IMR-90 (cell line): ENCODE data around the gene EFEMP1. TPM values are rescaled to one million over a fixed set of nuclear protein-coding genes. Genes with fewer than 3 reads are reported as not detected.
A peak's percentile ranks its signal among the peaks of the same experiment; 100 is the strongest.

ENCODE experiments used
- ATAC-seq: fragments of 200-7000 bp; cut with Tn5 transposase; 2 replicates; pipeline ENCODE4 v1.9.1; 2020; ENCODE audit warnings: low read depth, mild to moderate bottlenecking, moderate library complexity
- BruUV-seq: library from RNA; stranded (reverse); fragments of 400-500 nt; replicated peaks from 2 replicates; lab custom pipeline; 2021; lab: Mats Ljungman, UMichigan
- CTCF ChIA-PET: fragments of 300-600 bp; formaldehyde crosslinking; extraction: SDS; loops from one replicate; lab custom pipeline; 2021; ENCODE audit warnings: antibody characterized with exemption; lab: Yijun Ruan, JAX
- POLR2A ChIA-PET: fragments of 300-600 bp; sonication (Branson Sonifier 250); formaldehyde crosslinking; loops from one replicate; lab custom pipeline; 2022; ENCODE audit warnings: antibody characterized with exemption; ENCODE audit not compliant: unreplicated experiment; lab: Charles Lee
- DNase-seq: peaks from one replicate; pipeline ENCODE4 v3.0.0; 2013
- H2AFZ ChIP-seq: replicated peaks from 2 replicates; pipeline ENCODE3; 2013; ENCODE audit warnings: low read length, mild to moderate bottlenecking; ENCODE audit not compliant: poor library complexity
- H2AK5ac ChIP-seq: 2 replicates; pipeline ENCODE4 v1.6.1; 2013; ENCODE audit warnings: low read depth, low read length, inconsistent platforms
- H2AK9ac ChIP-seq: replicated peaks from 2 replicates; pipeline ENCODE3; 2013; ENCODE audit warnings: mild to moderate bottlenecking, low read depth, low read length, moderate library complexity; ENCODE audit not compliant: poor library complexity
- H2BK120ac ChIP-seq: 2 replicates; pipeline ENCODE4 v1.6.1; 2013; ENCODE audit warnings: low read depth, low read length, inconsistent platforms
- H2BK15ac ChIP-seq: 3 replicates; pipeline ENCODE4 v1.6.1; 2013; ENCODE audit warnings: low read depth, low read length, inconsistent platforms
- H2BK20ac ChIP-seq: 2 replicates; pipeline ENCODE4 v1.6.1; 2013; ENCODE audit warnings: low read depth, mild to moderate bottlenecking, inconsistent platforms, low read length, moderate library complexity
- H2BK5ac ChIP-seq: 2 replicates; pipeline ENCODE4 v1.6.1; 2013; ENCODE audit warnings: mild to moderate bottlenecking, low read depth, low read length, inconsistent platforms; ENCODE audit not compliant: poor library complexity, severe bottlenecking
- H3K14ac ChIP-seq: replicated peaks from 2 replicates; pipeline ENCODE4 v1.6.1; 2013; ENCODE audit warnings: low read depth, low read length, inconsistent platforms
- H3K18ac ChIP-seq: 2 replicates; pipeline ENCODE4 v1.6.1; 2013; ENCODE audit warnings: low read depth, low read length, control low read depth
- H3K23ac ChIP-seq: 2 replicates; pipeline ENCODE4 v1.6.1; 2013; ENCODE audit warnings: low read depth, low read length, inconsistent platforms
- H3K27ac ChIP-seq: 2 replicates; pipeline ENCODE4 v1.5.1; 2013; ENCODE audit warnings: mild to moderate bottlenecking, control low read depth, low read length; ENCODE audit not compliant: insufficient read depth
- H3K27me3 ChIP-seq: 2 replicates; pipeline ENCODE4 v1.6.1; 2013; ENCODE audit warnings: low read length; ENCODE audit not compliant: control insufficient read depth, insufficient read depth
- H3K36me3 ChIP-seq: 2 replicates; pipeline ENCODE4 v1.6.1; 2013; ENCODE audit warnings: low read length, mixed read lengths; ENCODE audit not compliant: control insufficient read depth, insufficient read depth
- H3K4ac ChIP-seq: 2 replicates; pipeline ENCODE4 v1.6.1; 2013; ENCODE audit warnings: low read depth, low read length, inconsistent platforms
- H3K4me1 ChIP-seq: 2 replicates; pipeline ENCODE4 v1.6.1; 2013; ENCODE audit warnings: low read length, mixed read lengths; ENCODE audit not compliant: control insufficient read depth, insufficient read depth
- H3K4me2 ChIP-seq: 2 replicates; pipeline ENCODE4 v1.6.1; 2013; ENCODE audit warnings: low read depth, mild to moderate bottlenecking, control low read depth, low read length, moderate library complexity
- H3K4me3 ChIP-seq: 2 replicates; pipeline ENCODE4 v1.5.1; 2013; ENCODE audit warnings: low read depth, mild to moderate bottlenecking, control low read depth, low read length, moderate library complexity; ENCODE audit not compliant: insufficient read depth
- H3K56ac ChIP-seq: 2 replicates; pipeline ENCODE4 v1.6.1; 2013; ENCODE audit warnings: low read length, inconsistent platforms; ENCODE audit not compliant: insufficient read depth; ENCODE audit errors: extremely low read depth
- H3K79me1 ChIP-seq, 2 experiments: 2 replicates each; pipeline ENCODE4 v1.6.1; 2013; ENCODE audit warnings: low read length in 2 of 2, inconsistent platforms in 1 of 2, low read depth in 1 of 2
- H3K9ac ChIP-seq: 2 replicates; pipeline ENCODE4 v1.6.1; 2013; ENCODE audit warnings: low read depth, low read length, control low read depth
- H3K9me1 ChIP-seq: 2 replicates; pipeline ENCODE4 v1.6.1; 2013; ENCODE audit warnings: low read length, inconsistent platforms; ENCODE audit not compliant: insufficient read depth
- H3K9me3 ChIP-seq: 2 replicates; pipeline ENCODE4 v1.6.1; 2013; ENCODE audit warnings: low read length; ENCODE audit not compliant: control insufficient read depth, insufficient read depth
- H4K20me1 ChIP-seq: 2 replicates; pipeline ENCODE4 v1.6.1; 2013; ENCODE audit warnings: low read length, inconsistent platforms; ENCODE audit not compliant: insufficient read depth
- H4K5ac ChIP-seq: 2 replicates; pipeline ENCODE4 v1.6.1; 2013; ENCODE audit warnings: mild to moderate bottlenecking, low read depth, low read length, control low read depth
- H4K8ac ChIP-seq, 2 experiments: 2 replicates each; pipeline ENCODE4 v1.6.1; 2013; ENCODE audit warnings: low read depth in 2 of 2, low read length in 2 of 2, control low read depth in 1 of 2, inconsistent platforms in 1 of 2
- H4K91ac ChIP-seq: 2 replicates; pipeline ENCODE4 v1.6.1; 2013; ENCODE audit warnings: low read depth, low read length, inconsistent platforms; ENCODE audit not compliant: insufficient read depth
- FOS ChIP-seq: fragments of 150-350 bp; IDR thresholded peaks from 2 replicates; pipeline ENCODE4 v1.6.1; 2016; ENCODE audit warnings: low read depth, low read length
- MAFK ChIP-seq: IDR thresholded peaks from 2 replicates; pipeline ENCODE4 v1.6.1; 2012; ENCODE audit warnings: low read depth, low read length, improper control_type of control experiment
- POLR2A ChIP-seq: IDR thresholded peaks from 2 replicates; pipeline ENCODE4 v1.6.1; 2012; ENCODE audit warnings: mild to moderate bottlenecking, low read depth, low read length
- WGBS, 2 experiments: methylation state at CpG; one replicate each; pipeline versions ENCODE4 v1.1.5 to v1.1.7; 2013; ENCODE audit warnings: missing lambda C conversion rate in 2 of 2; ENCODE audit not compliant: insufficient read length in 1 of 2; ENCODE audit errors: extremely low coverage in 2 of 2; 5-methylcytosine and 5-hydroxymethylcytosine counted together
- dilution Hi-C: fragments of 300-500 bp; cut with HindIII; formaldehyde crosslinking; loops from one replicate; pipeline ENCODE4 v1.14.3; 2018; ENCODE audit warnings: low sequenced_read_pairs; ENCODE audit not compliant: unreplicated experiment
- in situ Hi-C: fragments of 300-500 bp; cut with MboI; formaldehyde crosslinking; loops from 3 replicates; pipeline ENCODE4 v1.14.3; 2019; ENCODE audit warnings: low sequenced_read_pairs, inconsistent platforms, mixed read lengths
- intact Hi-C: fragments of 100-400 bp; cut with micrococcal nuclease; formaldehyde crosslinking; loops from 2 replicates; pipeline ENCODE4 v1.10.0; 2022
- polyA plus RNA-seq, 3 experiments: library from polyadenylated mRNA; depleted of rRNA; stranded (reverse); fragments of >200 nt; gene quantifications; 2 replicates each; pipeline ENCODE4 v1.2.3, GENCODE V29; 2012; ENCODE audit warnings: low replicate concordance in 1 of 3
- total RNA-seq: library from RNA; depleted of rRNA; stranded (reverse); fragments of >200 nt; gene quantifications from 2 replicates; pipeline ENCODE4 v1.2.3, GENCODE V29; 2012

EFEMP1 gene
- total and polyA plus RNA-seq, 2 of the 4 experiments (the other 2 are of a cell fraction) = 214 to 219 TPM

DNA sequence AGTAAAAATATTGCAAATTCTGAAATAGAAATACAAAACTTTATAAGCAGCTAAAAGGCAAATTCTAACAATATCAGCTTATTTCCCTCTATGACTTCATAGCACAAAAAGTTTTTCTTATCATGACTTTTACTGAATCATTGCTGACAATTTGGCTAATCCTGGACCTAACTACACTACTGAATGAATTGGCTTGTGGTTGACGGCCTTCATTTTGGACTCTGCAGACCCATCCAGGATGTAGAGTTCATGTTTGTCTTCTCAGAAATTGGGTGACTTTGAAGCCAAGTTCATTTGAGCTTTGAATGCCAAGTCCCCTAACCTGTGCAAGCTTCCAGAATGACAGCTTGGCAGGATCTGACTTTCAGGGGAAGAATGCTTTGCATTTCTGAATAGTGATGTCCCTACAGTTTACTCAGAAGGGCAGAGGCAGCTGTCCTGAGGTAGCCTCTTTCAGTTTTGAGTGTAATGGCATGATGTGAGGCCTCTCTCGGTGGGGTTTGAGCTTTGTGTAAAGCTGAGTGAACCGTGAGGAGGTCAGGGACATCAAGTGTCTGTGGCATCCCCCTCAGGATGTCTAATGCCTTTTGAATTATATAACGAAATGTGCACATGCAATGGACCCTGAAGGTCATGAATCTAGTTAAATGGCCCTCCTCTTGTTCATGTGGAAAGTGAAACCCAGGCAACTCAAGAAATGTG is 48.0 kb downstream of the EFEMP1 start:
- Histone ChIP-seq H2AFZ (peak overlapping the region; percentile 76), H3K36me3 (peaks cover 32% of the 10 kb centered on the region), H2AK5ac (peak overlapping the region; percentile 75), H3K79me1 (peaks cover 0 to 12% of the 10 kb centered on the region in 2 experiments; a peak in 3 of 4 replicates), H3K27me3 (no peaks in the 10 kb centered on the region), H3K56ac (peak overlapping the region; percentile 35; the same call in 1 of the 2 replicates), H3K9me3 (no peaks in the 10 kb centered on the region), H4K5ac (peak overlapping the region; percentile 33; the same call in 1 of the 2 replicates), H3K23ac (peak overlapping the region; percentile 41), H3K4me2 (peak overlapping the region; percentile 40; the same call in 1 of the 2 replicates), H3K4me1 (peaks cover 15% of the 10 kb centered on the region), H3K4ac (peak overlapping the region; percentile 83), H4K8ac (peak overlapping the region; percentile 51 to 76; a peak in 3 of 4 replicates), H3K18ac (peak overlapping the region; percentile 72; the same call in 1 of the 2 replicates), H2BK5ac (peak overlapping the region; percentile 83), H2BK20ac (peak overlapping the region; percentile 81), H3K27ac (peak overlapping the region; percentile 62), H3K4me3 (no peak overlapping the region), H4K91ac (peak overlapping the region; percentile 36), H3K9ac (peak overlapping the region; percentile 30; the same call in 1 of the 2 replicates), H2AK9ac (peak overlapping the region; percentile 30), H3K9me1 (peaks cover 12% of the 10 kb centered on the region), H3K14ac (peak overlapping the region; percentile 88), H2BK15ac (peak overlapping the region; percentile 63; the same call in 2 of the 3 replicates), H2BK120ac (peak overlapping the region; percentile 81), H4K20me1 (no peaks in the 10 kb centered on the region)
- peak; percentile 69 for ATAC-seq
- WGBS, 2 experiments = 40% methylated on average over 3 of the region's 4 CpGs; no CpG with 5 or more reads in 1 of the 2 experiments
- CTCF ChIA-PET = interaction anchor here (0.5 to 0.6 kb wide), 2 partner anchors 39 to 312 kb away, joined by 3 read pairs; no protein-coding TSS in a partner anchor
- TF ChIP-seq FOS (no peak), MAFK (0 out of 2 replicates have a peak, but pooled peaks have one; percentile 10), POLR2A (no peak)
- POLR2A ChIA-PET = no interaction called here
- in situ Hi-C loops = no loop called here
- peak; percentile 81 for DNase-seq
- BruUV-seq = no TSS peak
- intact Hi-C loops = no loop called here
- dilution Hi-C loops = no loop called here
